Ovary (tissue), 3 donors: ENCODE measurements around the gene PGBD1.

Source experiments
- CTCF ChIP-seq, 3 donors: fragments of 450-650 bp in 2 of 3; fragments of 200-600 bp in 1 of 3; IDR thresholded peaks; one replicate each; pipeline versions ENCODE4 v1.5.1 to v1.8.0; 2016 to 2022; ENCODE audit warnings: antibody characterized with exemption in 3 of 3, mild to moderate bottlenecking in 1 of 3
- POLR2A ChIP-seq: fragments of 450-650 bp; IDR thresholded peaks from one replicate; pipeline ENCODE4 v1.6.1; 2017; ENCODE audit warnings: antibody characterized with exemption, mild to moderate bottlenecking, moderate library complexity
- donor health status: DM: no; HTN: no; CAD: no.

- TF ChIP-seq CTCF (IDR thresholded peaks at IDR 0.05) (no peak), POLR2A (no peak)
Measured at GRCh38 chr6:28269492-28269891, 11.9 kb upstream of the PGBD1 start.
